H1 (cell line): ENCODE data around the gene ADORA1. TPM values are rescaled to one million over a fixed set of nuclear protein-coding genes. Genes with fewer than 3 reads are reported as not detected.

Source experiments
- CTCF ChIA-PET: fragments of 300-600 bp; sonication (Branson Sonifier 250); formaldehyde crosslinking; loops from one replicate; lab custom pipeline; 2021; ENCODE audit not compliant: partially characterized antibody; lab: Charles Lee
- POLR2A ChIA-PET: fragments of 300-600 bp; sonication (Branson Sonifier 250); formaldehyde crosslinking; loops from one replicate; lab custom pipeline; 2021; ENCODE audit warnings: inconsistent platforms; ENCODE audit not compliant: partially characterized antibody; lab: Charles Lee
- DNase-seq, 2 experiments: peaks; one replicate each; pipeline versions ENCODE4 v3.0.0 to v3.0.0-alpha.2; 2010 to 2022; ENCODE audit warnings: low spot score in 2 of 2, low read depth in 1 of 2, mixed read lengths in 1 of 2
- FAIRE-seq: peaks from 2 replicates; lab custom pipeline; 2011; peaks lifted over from hg19 to GRCh38; lab: Jason Lieb, UNC
- H2AFZ ChIP-seq: 2 replicates; pipeline ENCODE4 v1.8.1; 2012; ENCODE audit warnings: low read length, inconsistent platforms
- H2AK5ac ChIP-seq: 2 replicates; pipeline ENCODE4 v1.6.1; 2013; ENCODE audit warnings: low read depth, low read length
- H2BK120ac ChIP-seq: replicated peaks from 2 replicates; pipeline ENCODE3; 2013; ENCODE audit warnings: low read depth, low read length, inconsistent platforms
- H2BK12ac ChIP-seq: 2 replicates; pipeline ENCODE4 v1.6.1; 2013; ENCODE audit warnings: low read depth, low read length
- H2BK15ac ChIP-seq: 2 replicates; pipeline ENCODE4 v1.6.1; 2013; ENCODE audit warnings: low read length
- H2BK20ac ChIP-seq: 2 replicates; pipeline ENCODE4 v1.6.1; 2013; ENCODE audit warnings: low read length
- H2BK5ac ChIP-seq: 2 replicates; pipeline ENCODE4 v1.6.1; 2013; ENCODE audit warnings: low read depth, low read length
- H3K14ac ChIP-seq: 2 replicates; pipeline ENCODE4 v1.6.1; 2013; ENCODE audit warnings: inconsistent platforms; ENCODE audit not compliant: insufficient read length
- H3K18ac ChIP-seq: 2 replicates; pipeline ENCODE4 v1.6.1; 2013; ENCODE audit warnings: low read length; ENCODE audit errors: extremely low read depth
- H3K23ac ChIP-seq: 2 replicates; pipeline ENCODE4 v1.6.1; 2013; ENCODE audit warnings: inconsistent platforms; ENCODE audit not compliant: insufficient read length
- H3K23me2 ChIP-seq: 2 replicates; pipeline ENCODE4 v1.6.1; 2013; ENCODE audit warnings: low read depth, low read length
- H3K27ac ChIP-seq: 2 replicates; pipeline ENCODE4 v1.6.1; 2011; ENCODE audit warnings: low read depth, low read length, inconsistent platforms
- H3K27me3 ChIP-seq, 4 experiments: replicated peaks in 1 of 4; 1 replicate in 1 of 4; 2 replicates in 3 of 4; pipeline versions ENCODE4 v1.6.1 to v1.8.1; 2011 to 2013; ENCODE audit warnings: low read length in 3 of 4, mild to moderate bottlenecking in 3 of 4, inconsistent platforms in 2 of 4, mixed read lengths in 2 of 4, moderate library complexity in 1 of 4; ENCODE audit not compliant: control insufficient read depth in 3 of 4, insufficient read depth in 3 of 4; ENCODE audit errors: extremely low read depth in 1 of 4
- H3K36me3 ChIP-seq, 4 experiments: 2 replicates each; pipeline versions ENCODE4 v1.6.1 to v1.8.1; 2011 to 2013; ENCODE audit warnings: mild to moderate bottlenecking in 4 of 4, low read length in 3 of 4, moderate library complexity in 2 of 4, control low read depth in 1 of 4, inconsistent platforms in 1 of 4; ENCODE audit not compliant: insufficient read depth in 4 of 4, control insufficient read depth in 2 of 4
- H3K4ac ChIP-seq: replicated peaks from 2 replicates; pipeline ENCODE3; 2013; ENCODE audit warnings: low read length, low read depth, mixed read lengths, inconsistent platforms; ENCODE audit not compliant: insufficient read length
- H3K4me1 ChIP-seq, 4 experiments: replicated peaks in 1 of 4; 1 replicate in 1 of 4; 2 replicates in 3 of 4; pipeline versions ENCODE4 v1.6.1 to v1.8.1; 2011 to 2013; ENCODE audit warnings: low read length in 3 of 4, inconsistent platforms in 2 of 4, mixed read lengths in 1 of 4; ENCODE audit not compliant: insufficient read depth in 4 of 4, control insufficient read depth in 3 of 4
- H3K4me2 ChIP-seq, 2 experiments: 2 replicates each; pipeline versions ENCODE4 v1.6.1 to v1.8.1; 2011 to 2013; ENCODE audit warnings: low read depth in 2 of 2, low read length in 2 of 2, control low read depth in 1 of 2, inconsistent platforms in 1 of 2, mild to moderate bottlenecking in 1 of 2; ENCODE audit not compliant: insufficient read depth in 1 of 2
- H3K4me3 ChIP-seq, 4 experiments: fragments of 200-600, 300-600 bp in 1 of 4; sonication (generic), shearing (Covaris generic), sonication (Bioruptor Twin) in 1 of 4; 2 replicates each; pipeline versions ENCODE4 v1.5.1 to v1.8.1; 2011 to 2016; ENCODE audit warnings: low read length in 4 of 4, low read depth in 3 of 4, control low read depth in 2 of 4, inconsistent platforms in 2 of 4, mild to moderate bottlenecking in 2 of 4, mixed read lengths in 1 of 4, moderate library complexity in 1 of 4; ENCODE audit not compliant: insufficient read depth in 2 of 4; ENCODE audit errors: extremely low read depth in 1 of 4
- H3K56ac ChIP-seq: replicated peaks from 2 replicates; pipeline ENCODE3; 2013; ENCODE audit warnings: low read depth, mild to moderate bottlenecking, mixed read lengths, low read length, inconsistent platforms; ENCODE audit not compliant: insufficient read length
- H3K79me1 ChIP-seq: 2 replicates; pipeline ENCODE4 v1.6.1; 2013; ENCODE audit warnings: low read depth, low read length, control low read depth
- H3K79me2 ChIP-seq, 2 experiments: 2 replicates each; pipeline versions ENCODE4 v1.6.1 to v1.8.1; 2012 to 2013; ENCODE audit warnings: low read length in 2 of 2, mild to moderate bottlenecking in 2 of 2, inconsistent platforms in 1 of 2; ENCODE audit not compliant: insufficient read depth in 2 of 2, control insufficient read depth in 1 of 2
- H3K9ac ChIP-seq, 4 experiments: replicated peaks in 1 of 4; 1 replicate in 1 of 4; 2 replicates in 3 of 4; pipeline versions ENCODE4 v1.6.1 to v1.8.1; 2011 to 2013; ENCODE audit warnings: low read depth in 3 of 4, low read length in 3 of 4, control low read depth in 2 of 4, mild to moderate bottlenecking in 2 of 4, moderate library complexity in 2 of 4, inconsistent platforms in 1 of 4; ENCODE audit errors: extremely low read depth in 1 of 4
- H3K9me3 ChIP-seq, 2 experiments: 2 replicates each; pipeline versions ENCODE4 v1.6.1 to v1.8.1; 2012 to 2013; ENCODE audit warnings: mild to moderate bottlenecking in 2 of 2, moderate library complexity in 2 of 2, control low read depth in 1 of 2, inconsistent platforms in 1 of 2, low read depth in 1 of 2, low read length in 1 of 2, mixed read lengths in 1 of 2; ENCODE audit not compliant: insufficient read depth in 2 of 2
- H4K20me1 ChIP-seq, 2 experiments: replicated peaks in 1 of 2; 2 replicates each; pipeline versions ENCODE3 to v1.8.1; 2011 to 2013; ENCODE audit warnings: inconsistent platforms in 2 of 2, low read length in 2 of 2, mild to moderate bottlenecking in 1 of 2; ENCODE audit not compliant: insufficient read depth in 2 of 2, control insufficient read depth in 1 of 2
- H4K5ac ChIP-seq: 2 replicates; pipeline ENCODE4 v1.6.1; 2013; ENCODE audit warnings: low read length, low read depth, mixed read lengths, inconsistent platforms; ENCODE audit not compliant: insufficient read length
- H4K8ac ChIP-seq: 2 replicates; pipeline ENCODE4 v1.8.0; 2013; ENCODE audit warnings: mild to moderate bottlenecking, moderate library complexity, low read length, inconsistent platforms; ENCODE audit not compliant: insufficient read depth; ENCODE audit errors: extremely low read depth
- H4K91ac ChIP-seq: replicated peaks from 2 replicates; pipeline ENCODE3; 2013; ENCODE audit warnings: low read length, mixed read lengths, inconsistent platforms; ENCODE audit not compliant: insufficient read length
- CHD1 ChIP-seq: IDR thresholded peaks from 2 replicates; pipeline ENCODE4 v1.6.1; 2012; ENCODE audit warnings: low read depth, low read length, improper control_type of control experiment
- RBBP5 ChIP-seq: IDR thresholded peaks from 2 replicates; pipeline ENCODE4 v1.7.1; 2012; ENCODE audit warnings: low read depth, mild to moderate bottlenecking, inconsistent platforms, low read length, moderate library complexity, borderline replicate concordance
- WGBS, 2 experiments: shearing (Covaris generic) in 1 of 2; methylation state at CpG; one replicate each; pipeline versions ENCODE4 v1.1.6 to v1.1.7; 2013 to 2015; ENCODE audit warnings: low lambda C conversion rate in 2 of 2, mixed read lengths in 2 of 2, inconsistent platforms in 1 of 2, low coverage in 1 of 2, missing lambda C conversion rate in 1 of 2; ENCODE audit not compliant: insufficient replicate concordance in 2 of 2, insufficient coverage in 1 of 2, insufficient read length in 1 of 2; ENCODE audit errors: extremely low coverage in 1 of 2, missing lambda C conversion rate in 1 of 2; 5-methylcytosine and 5-hydroxymethylcytosine counted together
- polyA plus RNA-seq, 7 experiments: library from polyadenylated mRNA; depleted of rRNA in 3 of 7; stranded (reverse) in 5 of 7; unstranded in 2 of 7; fragments of >200 nt in 5 of 7; fragments of 200-250 nt in 2 of 7; gene quantifications; 1 replicate in 5 of 7; 2 replicates in 1 of 7; 4 replicates in 1 of 7; pipeline versions ENCODE4 v1.2.1 to v1.2.3, GENCODE V29; 2011 to 2013; ENCODE audit warnings: missing spikeins in 2 of 7, mixed read lengths in 2 of 7
- total RNA-seq: library from RNA; stranded (reverse); fragmentation: NEBNext Ultra II Directional; extraction: Animal tissue kit (Norgen Biotek cat#: 25700); gene quantifications from 2 replicates; pipeline ENCODE4 v1.2.1, GENCODE V29; 2021

The ADORA1 gene
- total and polyA plus RNA-seq, 2 of the 8 experiments (the other 6 are each of a cell fraction or from before 2014, with no cell fraction given): 3.3 to 6.7 TPM

DNA sequence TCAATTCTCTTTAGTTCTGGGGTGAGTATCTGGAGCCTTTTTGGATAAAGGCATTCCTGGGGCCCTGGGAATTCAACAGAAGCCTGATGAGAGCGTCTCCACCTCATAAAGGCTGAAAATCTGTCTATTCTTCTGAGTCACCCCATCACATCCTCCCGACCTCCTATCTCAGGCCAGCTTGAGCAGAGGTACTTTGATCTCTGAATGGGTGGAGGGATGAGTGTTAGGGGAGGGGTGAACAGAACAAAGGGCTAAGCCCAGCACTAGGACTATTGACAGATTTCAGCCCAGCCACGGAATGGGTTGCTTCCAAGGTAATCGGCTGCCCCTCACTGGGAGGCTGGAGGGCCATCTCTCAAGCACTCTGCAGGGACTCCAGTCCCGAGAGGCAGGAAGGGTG, 50.6 kb downstream of the ADORA1 start:
- H3K27me3 ChIP-seq: no peaks in the 10 kb centered on the region
- no peak overlapping the region for H2BK120ac ChIP-seq
- H3K4me3 ChIP-seq: no peak overlapping the region
- H3K18ac ChIP-seq: no peak overlapping the region
- no peak overlapping the region for H3K56ac ChIP-seq
- no peak for TF ChIP-seq RBBP5
- no peak for TF ChIP-seq CHD1
- CTCF ChIA-PET: interaction anchor here (0.9 to 12.8 kb wide), 14 partner anchors 17 to 143 kb away, joined by 3 to 140 read pairs (median 6); no protein-coding TSS in a partner anchor
- DNase-seq (no peak), FAIRE-seq (no peak)
- H3K79me2 ChIP-seq: no peaks in the 10 kb centered on the region
- H2AFZ ChIP-seq: no peak overlapping the region
- 0 out of 2 replicates have a peak overlapping the region, but pooled peaks have one; percentile 17 for H2BK12ac ChIP-seq
- H3K4ac ChIP-seq: no peak overlapping the region
- H3K36me3 ChIP-seq: no peaks in the 10 kb centered on the region
- no peaks in the 10 kb centered on the region for H3K23me2 ChIP-seq
- no peak overlapping the region for H3K27ac ChIP-seq
- H3K4me1 ChIP-seq: peaks cover 0 to 4% (median 3%) of the 10 kb centered on the region in 4 experiments; a peak in 3 of 7 replicates
- no peak overlapping the region for H3K4me2 ChIP-seq
- H3K9me3 ChIP-seq: no peaks in the 10 kb centered on the region
- no peak overlapping the region for H2AK5ac ChIP-seq
- no peak overlapping the region for H4K91ac ChIP-seq
- no peak overlapping the region for H2BK5ac ChIP-seq
- H3K79me1 ChIP-seq: no peaks in the 10 kb centered on the region
- no peak overlapping the region for H3K23ac ChIP-seq
- H4K5ac ChIP-seq: no peak overlapping the region
- WGBS, 2 experiments: 71% methylated on average over 5 of the region's 5 CpGs; no CpG with 5 or more reads in 1 of the 2 experiments
- no peak overlapping the region for H4K8ac ChIP-seq
- no peak overlapping the region for H2BK20ac ChIP-seq
- no peaks in the 10 kb centered on the region for H4K20me1 ChIP-seq
- H2BK15ac ChIP-seq: 0 out of 2 replicates have a peak overlapping the region, but pooled peaks have one; percentile 6
- POLR2A ChIA-PET: no interaction called here
- no peak overlapping the region for H3K9ac ChIP-seq
- H3K14ac ChIP-seq: no peak overlapping the region
